A673 (cell line): ENCODE measurements around the gene COL9A1. TPM values are rescaled to one million over a fixed set of nuclear protein-coding genes. Genes with fewer than 3 reads are reported as not detected.
A peak's percentile ranks its signal among the peaks of the same experiment; 100 is the strongest.

ENCODE experiments used
- Bru-seq: library from RNA; stranded (reverse); fragments of 400-500 nt; gene quantifications from one replicate; lab custom pipeline; 2021; lab: Mats Ljungman, UMichigan
- BruChase-seq, 2 experiments: library from RNA; stranded (reverse); fragments of 400-500 nt; gene quantifications; one replicate each; lab custom pipeline; 2021; lab: Mats Ljungman, UMichigan
- BruUV-seq: library from RNA; stranded (reverse); fragments of 400-500 nt; replicated peaks from 2 replicates; lab custom pipeline; 2021; lab: Mats Ljungman, UMichigan
- CTCF ChIA-PET: fragments of 300-600 bp; sonication (Branson Sonifier 250); formaldehyde crosslinking; loops from one replicate; lab custom pipeline; 2022; ENCODE audit warnings: antibody characterized with exemption; lab: Charles Lee
- POLR2A ChIA-PET: fragments of 300-600 bp; sonication (Branson Sonifier 250); formaldehyde crosslinking; loops from one replicate; lab custom pipeline; 2022; ENCODE audit warnings: antibody characterized with exemption; ENCODE audit not compliant: low non-redundant PET; lab: Charles Lee
- DNase-seq: peaks from one replicate; pipeline ENCODE4 v3.0.0-alpha.2; 2015; ENCODE audit warnings: low spot score
- H3K27ac ChIP-seq: fragments of 200-600 bp; sonication (generic); 2 replicates; pipeline ENCODE4 v1.5.1; 2016; ENCODE audit warnings: mixed run types, low read depth, mild to moderate bottlenecking, mixed read lengths, antibody characterized with exemption, low read length; ENCODE audit not compliant: poor library complexity, severe bottlenecking
- H3K27me3 ChIP-seq: fragments of 200-600 bp; sonication (generic); replicated peaks from 2 replicates; pipeline ENCODE4 v1.6.1; 2017; ENCODE audit warnings: mixed run types, low read depth, mild to moderate bottlenecking, mixed read lengths, antibody characterized with exemption, low read length; ENCODE audit not compliant: insufficient read depth, poor library complexity
- H3K36me3 ChIP-seq: fragments of 200-600 bp; sonication (generic); 2 replicates; pipeline ENCODE4 v1.6.1; 2016; ENCODE audit warnings: mixed run types, mild to moderate bottlenecking, mixed read lengths, antibody characterized with exemption, low read length; ENCODE audit not compliant: insufficient read depth, poor library complexity, severe bottlenecking
- H3K4me1 ChIP-seq: fragments of 200-600 bp; sonication (generic); 2 replicates; pipeline ENCODE4 v1.6.1; 2017; ENCODE audit warnings: mixed run types, mild to moderate bottlenecking, mixed read lengths, antibody characterized with exemption, low read length; ENCODE audit not compliant: insufficient read depth, poor library complexity, severe bottlenecking
- H3K4me3 ChIP-seq: fragments of 200-600 bp; sonication (generic); 2 replicates; pipeline ENCODE4 v1.5.1; 2016; ENCODE audit warnings: low read depth, mixed run types, mild to moderate bottlenecking, mixed read lengths, low read length; ENCODE audit not compliant: poor library complexity, severe bottlenecking
- H3K9me3 ChIP-seq: fragments of 200-600 bp; sonication (generic); 2 replicates; pipeline ENCODE4 v1.6.1; 2016; ENCODE audit warnings: mixed run types, low read depth, mild to moderate bottlenecking, mixed read lengths, antibody characterized with exemption, low read length; ENCODE audit not compliant: poor library complexity, severe bottlenecking
- EZH2 ChIP-seq: fragments of 200-600 bp; sonication (generic); IDR thresholded peaks from 2 replicates; pipeline ENCODE4 v1.6.1; 2017; ENCODE audit warnings: borderline replicate concordance, low read depth, mild to moderate bottlenecking, mixed read lengths, antibody characterized with exemption, low read length; ENCODE audit not compliant: poor library complexity, severe bottlenecking
- intact Hi-C: fragments of 100-400 bp; cut with micrococcal nuclease; formaldehyde crosslinking; loops from one replicate; pipeline ENCODE4 v1.10.0; 2022; ENCODE audit not compliant: unreplicated experiment
- long read RNA-seq: library from polyadenylated mRNA; stranded (forward); transcript quantifications from one replicate; pipeline ENCODE4 v2.0.0, GENCODE V29; 2022
- total RNA-seq: library from RNA; stranded (reverse); gene quantifications from 2 replicates; pipeline ENCODE4 v1.2.3, GENCODE V29; 2021
- TF ChIP-seq, protein P1 (sequence below): fragments of 300-800, 200-600 bp; sonication (generic); conservative IDR thresholded peaks from 2 replicates; pipeline ENCODE4 v1.5.1; 2017; ENCODE audit warnings: low read depth, mild to moderate bottlenecking, antibody characterized with exemption, low read length, moderate library complexity, mixed read lengths

COL9A1 gene
- total RNA-seq (not detected in 2 replicates), Bru-seq, nascent RNA (percentile 10 among the genes with signal in this experiment), BruChase-seq, experiment 1, labeled RNA remaining after a 2-hour chase (percentile 9 among the genes with signal in this experiment), BruChase-seq, experiment 2, labeled RNA remaining after a 6-hour chase (percentile 6 among the genes with signal in this experiment)
- long read RNA-seq = 0 reads

DNA sequence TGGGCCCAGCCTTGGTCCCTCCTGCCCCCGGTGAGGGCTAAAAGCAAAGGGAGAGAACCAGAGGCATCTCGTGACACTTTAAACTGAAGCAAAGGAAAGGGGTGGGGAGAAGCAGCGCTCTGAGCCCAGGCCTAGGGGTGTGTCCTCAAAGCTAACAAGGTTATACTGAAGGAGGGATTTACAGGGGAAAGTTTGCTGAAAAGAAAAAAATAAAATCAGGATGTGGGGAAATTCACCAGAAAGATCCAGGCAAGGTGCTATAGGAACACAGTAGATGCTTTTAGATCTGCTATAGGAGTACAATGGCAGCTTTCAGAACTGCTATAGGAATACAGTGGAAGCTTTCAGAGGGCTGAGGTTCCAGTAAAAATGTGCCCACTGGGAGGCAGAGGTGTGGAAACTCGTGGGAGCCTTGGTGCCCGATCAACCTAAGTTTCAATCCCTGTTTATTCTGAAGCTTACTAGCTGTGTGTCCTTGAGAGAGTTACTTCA lies at the start of gene COL9A1:
TSS of gene COL9A1 (minus strand) at position 51 of the 492 bp plus-strand sequence. CDS start 160 bp downstream, outside the sequence.
- DNase-seq = no peak
- ChIA-PET POLR2A (no interaction called here), CTCF (no interaction called here)
- peaks cover 16% of the 10 kb centered on the region for H3K27me3 ChIP-seq
- no TSS peak for BruUV-seq
- no peaks in the 10 kb centered on the region for H3K36me3 ChIP-seq
- intact Hi-C loops = no loop called here
- TF ChIP-seq EZH2 = no peak
- TF ChIP-seq, protein P1, sequence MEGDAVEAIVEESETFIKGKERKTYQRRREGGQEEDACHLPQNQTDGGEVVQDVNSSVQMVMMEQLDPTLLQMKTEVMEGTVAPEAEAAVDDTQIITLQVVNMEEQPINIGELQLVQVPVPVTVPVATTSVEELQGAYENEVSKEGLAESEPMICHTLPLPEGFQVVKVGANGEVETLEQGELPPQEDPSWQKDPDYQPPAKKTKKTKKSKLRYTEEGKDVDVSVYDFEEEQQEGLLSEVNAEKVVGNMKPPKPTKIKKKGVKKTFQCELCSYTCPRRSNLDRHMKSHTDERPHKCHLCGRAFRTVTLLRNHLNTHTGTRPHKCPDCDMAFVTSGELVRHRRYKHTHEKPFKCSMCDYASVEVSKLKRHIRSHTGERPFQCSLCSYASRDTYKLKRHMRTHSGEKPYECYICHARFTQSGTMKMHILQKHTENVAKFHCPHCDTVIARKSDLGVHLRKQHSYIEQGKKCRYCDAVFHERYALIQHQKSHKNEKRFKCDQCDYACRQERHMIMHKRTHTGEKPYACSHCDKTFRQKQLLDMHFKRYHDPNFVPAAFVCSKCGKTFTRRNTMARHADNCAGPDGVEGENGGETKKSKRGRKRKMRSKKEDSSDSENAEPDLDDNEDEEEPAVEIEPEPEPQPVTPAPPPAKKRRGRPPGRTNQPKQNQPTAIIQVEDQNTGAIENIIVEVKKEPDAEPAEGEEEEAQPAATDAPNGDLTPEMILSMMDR = no peak
- no peaks in the 10 kb centered on the region for H3K9me3 ChIP-seq
- H3K4me1 ChIP-seq = no peaks in the 10 kb centered on the region
- H3K4me3 ChIP-seq = no peak within 1 kb of the TSS
- no peak within 1 kb of the TSS for H3K27ac ChIP-seq

DNA sequence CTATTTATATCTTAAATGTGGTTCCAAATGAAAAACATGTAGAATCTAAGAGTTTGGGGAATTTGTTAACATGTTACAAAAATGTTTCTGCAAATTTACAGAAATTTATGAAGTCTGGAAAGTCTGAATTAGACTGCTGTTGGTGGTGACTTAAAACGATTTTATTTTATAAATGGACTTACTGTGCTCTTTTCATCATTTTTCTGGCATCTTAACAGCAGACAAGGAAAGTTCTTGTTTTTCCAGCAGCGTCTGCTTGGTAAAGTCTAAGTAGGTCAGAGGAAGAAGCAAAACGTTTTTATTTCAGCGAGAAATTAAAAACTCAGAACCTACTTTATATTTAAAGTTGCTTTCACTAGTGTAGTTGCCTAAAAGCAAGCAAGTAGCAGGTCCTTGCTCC lies 48.6 kb upstream of the COL9A1 start:
- TF ChIP-seq, protein P1 = no peak
- no peak for TF ChIP-seq EZH2

DNA sequence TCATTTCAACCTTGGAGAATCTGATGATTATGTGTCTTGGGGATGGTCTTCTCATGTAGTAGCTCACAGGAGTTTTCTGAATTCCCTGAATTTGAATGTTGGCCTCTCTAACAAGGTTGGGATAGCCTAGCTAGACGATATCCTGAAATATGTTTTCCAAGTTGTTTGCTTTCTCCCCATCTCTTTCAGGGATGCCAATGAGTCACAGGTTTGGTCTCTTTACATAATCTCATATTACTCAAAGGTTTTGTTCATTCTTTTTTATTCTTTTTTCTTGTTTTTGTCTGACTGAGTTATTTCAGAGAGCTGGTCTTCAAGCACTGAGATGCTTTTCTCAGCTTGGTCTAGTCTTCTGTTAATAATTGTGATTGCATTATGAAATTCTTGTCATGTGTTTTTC lies 42.7 kb upstream of the COL9A1 start:
- no TSS peak for BruUV-seq
- POLR2A ChIA-PET = no interaction called here
- H3K9me3 ChIP-seq = no peaks in the 10 kb centered on the region
- TF ChIP-seq, protein P1 = no peak
- no peak for TF ChIP-seq EZH2
- no peaks in the 10 kb centered on the region for H3K36me3 ChIP-seq
- no peaks in the 10 kb centered on the region for H3K4me1 ChIP-seq
- intact Hi-C loops = no loop called here
- H3K27ac ChIP-seq = no peak overlapping the region
- no peaks in the 10 kb centered on the region for H3K27me3 ChIP-seq
- H3K4me3 ChIP-seq = no peak overlapping the region
- CTCF ChIA-PET = interaction anchor here (0.7 kb wide), 1 partner anchor 39 kb away, joined by 3 read pairs; no protein-coding TSS in a partner anchor
- no peak for DNase-seq

More for the DNA sequence above, 48.6 kb upstream of the COL9A1 start:
- Histone ChIP-seq H3K27ac (no peak overlapping the region), H3K4me1 (peaks cover 25% of the 10 kb centered on the region), H3K9me3 (no peaks in the 10 kb centered on the region), H3K4me3 (no peak overlapping the region), H3K36me3 (no peaks in the 10 kb centered on the region), H3K27me3 (no peaks in the 10 kb centered on the region)
- intact Hi-C loops = no loop called here
- no TSS peak for BruUV-seq
- DNase-seq = no peak
- POLR2A ChIA-PET = no interaction called here
- CTCF ChIA-PET = no interaction called here
